OCI-LY7 (cell line): ENCODE measurements around the gene KCTD4. TPM values are rescaled to one million over a fixed set of nuclear protein-coding genes. Genes with fewer than 3 reads are reported as not detected.
"Not testable (repeated sequence)": the region's sequence is repeated elsewhere in the genome, so short reads cannot be mapped to it uniquely, and the experiment has no call there.

Experiments used
- Bru-seq: library from RNA; stranded (reverse); fragments of 400-500 nt; gene quantifications from one replicate; lab custom pipeline; 2021; lab: Mats Ljungman, UMichigan
- BruChase-seq, 2 experiments: library from RNA; stranded (reverse); fragments of 400-500 nt; gene quantifications; one replicate each; lab custom pipeline; 2021; lab: Mats Ljungman, UMichigan
- BruUV-seq: library from RNA; stranded (reverse); fragments of 400-500 nt; replicated peaks from 2 replicates; lab custom pipeline; 2021; lab: Mats Ljungman, UMichigan
- CTCF ChIA-PET: fragments of 300-600 bp; sonication (Branson Sonifier 250); formaldehyde crosslinking; loops from one replicate; lab custom pipeline; 2022; ENCODE audit warnings: antibody characterized with exemption; ENCODE audit not compliant: unreplicated experiment; lab: Charles Lee
- POLR2A ChIA-PET: fragments of 300-600 bp; sonication (Branson Sonifier 250); formaldehyde crosslinking; loops from one replicate; lab custom pipeline; 2022; ENCODE audit warnings: antibody characterized with exemption; lab: Charles Lee
- DNase-seq: peaks from one replicate; pipeline ENCODE4 v3.0.0-alpha.2; 2015; ENCODE audit warnings: low spot score
- H2AFZ ChIP-seq: fragments of 200-600 bp; sonication (generic), shearing (Covaris generic); 2 replicates; pipeline ENCODE4 v1.6.1; 2014; ENCODE audit warnings: mild to moderate bottlenecking, antibody characterized with exemption, low read length, moderate library complexity
- H3K27ac ChIP-seq: fragments of 200-600 bp; sonication (generic); 2 replicates; pipeline ENCODE4 v1.5.1; 2014; ENCODE audit warnings: mixed run types, low read depth, mild to moderate bottlenecking, moderate library complexity, low read length, inconsistent platforms; ENCODE audit not compliant: poor library complexity, severe bottlenecking
- H3K36me3 ChIP-seq: fragments of 200-600 bp; sonication (generic); 2 replicates; pipeline ENCODE4 v1.6.1; 2014; ENCODE audit warnings: mild to moderate bottlenecking, antibody characterized with exemption, low read length, moderate library complexity, mixed read lengths; ENCODE audit not compliant: insufficient read depth
- H3K4me1 ChIP-seq: fragments of 200-600 bp; sonication (generic); 2 replicates; pipeline ENCODE4 v1.5.1; 2014; ENCODE audit warnings: mild to moderate bottlenecking, low read length; ENCODE audit not compliant: insufficient read depth, poor library complexity, severe bottlenecking
- H3K4me2 ChIP-seq: fragments of 200-600 bp; sonication (generic); 2 replicates; pipeline ENCODE4 v1.6.1; 2014; ENCODE audit warnings: mild to moderate bottlenecking, low read length
- H3K4me3 ChIP-seq: fragments of 200-600 bp; sonication (generic); 2 replicates; pipeline ENCODE4 v1.5.1; 2014; ENCODE audit warnings: mild to moderate bottlenecking, low read depth, low read length; ENCODE audit not compliant: poor library complexity, severe bottlenecking
- H3K79me2 ChIP-seq: fragments of 200-600 bp; sonication (generic); 2 replicates; pipeline ENCODE4 v1.6.1; 2016; ENCODE audit warnings: low read depth, mild to moderate bottlenecking, low read length, moderate library complexity, mixed read lengths; ENCODE audit not compliant: insufficient read depth
- H3K9me2 ChIP-seq: fragments of 200-600 bp; sonication (generic); 2 replicates; pipeline ENCODE4 v1.6.1; 2016; ENCODE audit warnings: mild to moderate bottlenecking, low read length, mixed read lengths; ENCODE audit not compliant: insufficient read depth
- H3K9me3 ChIP-seq: fragments of 200-600 bp; sonication (generic); 2 replicates; pipeline ENCODE4 v1.6.1; 2014; ENCODE audit warnings: mild to moderate bottlenecking, mixed run types, low read length, mixed read lengths
- H4K20me1 ChIP-seq: fragments of 200-600 bp; sonication (generic); 2 replicates; pipeline ENCODE4 v1.6.1; 2014; ENCODE audit warnings: mild to moderate bottlenecking, antibody characterized with exemption, low read length, moderate library complexity, mixed read lengths; ENCODE audit not compliant: insufficient read depth
- CTCF ChIP-seq: fragments of 200-600 bp; sonication (generic); conservative IDR thresholded peaks from 2 replicates; pipeline ENCODE4 v1.5.1; 2014; ENCODE audit warnings: mild to moderate bottlenecking, antibody characterized with exemption, low read length, moderate library complexity, mixed read lengths
- EZH2phosphoT487 ChIP-seq: fragments of 200-600 bp; sonication (generic); IDR thresholded peaks from 2 replicates; pipeline ENCODE4 v1.6.1; 2018; ENCODE audit warnings: low read depth, borderline replicate concordance, mild to moderate bottlenecking, mixed run types, antibody characterized with exemption, low read length, moderate library complexity, mixed read lengths
- intact Hi-C: fragments of 100-400 bp; cut with micrococcal nuclease; formaldehyde crosslinking; loops from one replicate; pipeline ENCODE4 v1.10.0; 2022; ENCODE audit not compliant: unreplicated experiment
- long read RNA-seq: library from polyadenylated mRNA; stranded (forward); transcript quantifications from one replicate; pipeline ENCODE4 v2.0.0, GENCODE V29; 2022
- total RNA-seq, 2 experiments: library from RNA; depleted of rRNA in 1 of 2; stranded (reverse); fragments of >200 nt in 1 of 2; shearing (Covaris generic) in 1 of 2; gene quantifications; 2 replicates each; pipeline ENCODE4 v1.2.3, GENCODE V29; 2014 to 2022

The KCTD4 gene
- total RNA-seq (2014; rRNA removed; shearing (Covaris generic)) (not detected in 2 replicates), total RNA-seq (2022) (not detected in 2 replicates), Bru-seq, nascent RNA (not detected), BruChase-seq, experiment 1, labeled RNA remaining after a 6-hour chase (not detected), BruChase-seq, experiment 2, labeled RNA remaining after a 2-hour chase (not detected)
- long read RNA-seq: 0 reads

GRCh38 chr13:45200701-45201232 lies at the start of gene KCTD4:
KCTD4 (minus strand) TSS chr13:45201045; CDS start chr13:45194567, 6,478 bp downstream.
- Histone ChIP-seq H2AFZ (no peak within 1 kb of the TSS), H3K4me1 (no peaks in the 10 kb centered on the region), H3K4me3 (no peak within 1 kb of the TSS), H4K20me1 (no peaks in the 10 kb centered on the region), H3K79me2 (no peaks in the 10 kb centered on the region), H3K27ac (no peak within 1 kb of the TSS), H3K9me2 (no peaks in the 10 kb centered on the region), H3K9me3 (no peaks in the 10 kb centered on the region), H3K4me2 (no peak within 1 kb of the TSS), H3K36me3 (no peaks in the 10 kb centered on the region)
- DNase-seq: no peak
- intact Hi-C loops: no loop called here
- ChIA-PET POLR2A (interaction anchor here (0.9 kb wide), 1 partner anchor 141 kb away, joined by 3 read pairs; no protein-coding TSS in a partner anchor), CTCF (no interaction called here)
- no peak for TF ChIP-seq CTCF
- TF ChIP-seq EZH2phosphoT487: no peak
- no TSS peak for BruUV-seq

GRCh38 chr13:45249662-45250061 lies 48.8 kb upstream of the KCTD4 start:
- H3K79me2 ChIP-seq: no peaks in the 10 kb centered on the region
- H3K36me3 ChIP-seq: peaks cover 16% of the 10 kb centered on the region
- H3K9me2 ChIP-seq: no peaks in the 10 kb centered on the region
- intact Hi-C loops: no loop called here
- ChIA-PET CTCF (no interaction called here), POLR2A (interaction anchor here (0.5 to 0.9 kb wide), 5 partner anchors 20 to 1046 kb away, joined by 3 to 6 read pairs (median 3); no protein-coding TSS in a partner anchor)
- no peak overlapping the region for H3K4me2 ChIP-seq
- no peaks in the 10 kb centered on the region for H3K4me1 ChIP-seq
- H3K4me3 ChIP-seq: no peak overlapping the region
- TF ChIP-seq EZH2phosphoT487 (no peak), CTCF (no peak)
- no peak overlapping the region for H3K27ac ChIP-seq
- no peak overlapping the region for H2AFZ ChIP-seq
- no peaks in the 10 kb centered on the region for H3K9me3 ChIP-seq
- H4K20me1 ChIP-seq: peaks cover 10% of the 10 kb centered on the region; the same call in 1 of the 2 replicates
- no peak for DNase-seq
- no TSS peak for BruUV-seq

- H3K9me3 ChIP-seq, DNase-seq, H3K4me2 ChIP-seq, BruUV-seq, H3K27ac ChIP-seq, CTCF ChIA-PET, H4K20me1 ChIP-seq, H3K79me2 ChIP-seq, intact Hi-C loops, H3K36me3 ChIP-seq, H3K4me1 ChIP-seq, H3K4me3 ChIP-seq, H3K9me2 ChIP-seq, H2AFZ ChIP-seq: not testable (repeated sequence)
- POLR2A ChIA-PET: interaction anchor here (0.8 to 2.4 kb wide), 2 partner anchors 11 to 13 kb away, joined by 3 to 5 read pairs; no protein-coding TSS in a partner anchor
Observed at GRCh38 chr13:45244736-45245135, 43.9 kb upstream of the KCTD4 start.
